ENCODE results near the gene INS. TPM values are rescaled to one million over a fixed set of nuclear protein-coding genes. Genes with fewer than 3 reads are reported as not detected.

INS gene
- total RNA-seq, 2 experiments from 2014 or later: not detected

DNA sequence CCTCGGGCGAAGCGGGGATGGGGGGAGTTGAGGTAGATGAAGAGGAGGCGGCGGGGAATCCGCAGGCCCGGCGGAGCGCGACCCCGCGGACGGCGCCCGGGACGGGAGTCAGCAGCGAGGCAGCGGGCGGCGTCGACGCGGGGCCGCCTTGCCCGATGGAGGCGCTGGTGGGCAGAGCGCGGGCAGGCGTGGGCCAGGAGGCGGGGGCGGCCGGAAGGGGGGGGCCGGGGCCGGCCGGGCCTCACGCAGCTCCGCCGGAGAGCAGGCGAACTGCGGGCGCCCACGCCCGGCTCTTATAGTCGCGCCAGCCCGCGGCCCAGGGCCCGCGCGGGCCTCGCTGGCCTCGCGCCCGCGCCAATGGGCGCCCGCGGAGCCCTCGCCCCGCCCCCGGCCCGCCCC lies 21.9 kb downstream of the INS start, which contains the start of gene IGF2:
Gene IGF2, minus strand, starts transcription at position 267 of the 399 bp plus-strand sequence. CDS start 3,866 bp downstream, outside the sequence.
- Histone ChIP-seq H3K4me1 (ENCODE audit: insufficient read depth, low read length) (peaks cover 19% of the 10 kb centered on the region), H3K27ac (ENCODE audit: low read depth in 1 of 2, low read length in 2 of 2) (no peak within 1 kb of the TSS), H3K27me3 (ENCODE audit: control insufficient read depth in 1 of 2, insufficient read depth in 2 of 2, low read length in 2 of 2) (peaks cover 48 to 76% of the 10 kb centered on the region in 2 experiments), H3K36me3 (ENCODE audit: insufficient read depth, low read length) (no peaks in the 10 kb centered on the region), H3K9me3 (ENCODE audit: control insufficient read depth in 1 of 2, insufficient read depth in 1 of 2, low read length in 2 of 2) (peaks cover 0 to 9% of the 10 kb centered on the region in 2 experiments), H3K4me3 (ENCODE audit: low read length) (peak within 1 kb of the TSS; percentile 26)
- intact Hi-C loops (cut with DNase I, micrococcal nuclease): no loop called here
- H3K27me3 Mint-ChIP-seq: peaks cover 65% of the 10 kb centered on the region
- peak within 1 kb of the TSS; percentile 77 for H3K4me3 Mint-ChIP-seq
- TF ChIP-seq, protein P1, sequence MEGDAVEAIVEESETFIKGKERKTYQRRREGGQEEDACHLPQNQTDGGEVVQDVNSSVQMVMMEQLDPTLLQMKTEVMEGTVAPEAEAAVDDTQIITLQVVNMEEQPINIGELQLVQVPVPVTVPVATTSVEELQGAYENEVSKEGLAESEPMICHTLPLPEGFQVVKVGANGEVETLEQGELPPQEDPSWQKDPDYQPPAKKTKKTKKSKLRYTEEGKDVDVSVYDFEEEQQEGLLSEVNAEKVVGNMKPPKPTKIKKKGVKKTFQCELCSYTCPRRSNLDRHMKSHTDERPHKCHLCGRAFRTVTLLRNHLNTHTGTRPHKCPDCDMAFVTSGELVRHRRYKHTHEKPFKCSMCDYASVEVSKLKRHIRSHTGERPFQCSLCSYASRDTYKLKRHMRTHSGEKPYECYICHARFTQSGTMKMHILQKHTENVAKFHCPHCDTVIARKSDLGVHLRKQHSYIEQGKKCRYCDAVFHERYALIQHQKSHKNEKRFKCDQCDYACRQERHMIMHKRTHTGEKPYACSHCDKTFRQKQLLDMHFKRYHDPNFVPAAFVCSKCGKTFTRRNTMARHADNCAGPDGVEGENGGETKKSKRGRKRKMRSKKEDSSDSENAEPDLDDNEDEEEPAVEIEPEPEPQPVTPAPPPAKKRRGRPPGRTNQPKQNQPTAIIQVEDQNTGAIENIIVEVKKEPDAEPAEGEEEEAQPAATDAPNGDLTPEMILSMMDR (IDR thresholded peaks at IDR 0.05): no peak
- H3K27ac Mint-ChIP-seq: no peak within 1 kb of the TSS
- ChIA-PET CTCF (interaction anchor here (1.5 kb wide), 1 partner anchor 13 kb away, joined by 8 read pairs; no protein-coding TSS in a partner anchor), POLR2A (no interaction called here)
- DNase-seq: peak in 1 of 14 experiments; percentile 35
- no peaks in the 10 kb centered on the region for H3K9me3 Mint-ChIP-seq
- peaks cover 18% of the 10 kb centered on the region for H3K4me1 Mint-ChIP-seq (ENCODE audit: low read depth)
- no peaks in the 10 kb centered on the region for H3K36me3 Mint-ChIP-seq (ENCODE audit: low read depth)
- peak; percentile 24 for ATAC-seq (ENCODE audit: poor library complexity)

DNA sequence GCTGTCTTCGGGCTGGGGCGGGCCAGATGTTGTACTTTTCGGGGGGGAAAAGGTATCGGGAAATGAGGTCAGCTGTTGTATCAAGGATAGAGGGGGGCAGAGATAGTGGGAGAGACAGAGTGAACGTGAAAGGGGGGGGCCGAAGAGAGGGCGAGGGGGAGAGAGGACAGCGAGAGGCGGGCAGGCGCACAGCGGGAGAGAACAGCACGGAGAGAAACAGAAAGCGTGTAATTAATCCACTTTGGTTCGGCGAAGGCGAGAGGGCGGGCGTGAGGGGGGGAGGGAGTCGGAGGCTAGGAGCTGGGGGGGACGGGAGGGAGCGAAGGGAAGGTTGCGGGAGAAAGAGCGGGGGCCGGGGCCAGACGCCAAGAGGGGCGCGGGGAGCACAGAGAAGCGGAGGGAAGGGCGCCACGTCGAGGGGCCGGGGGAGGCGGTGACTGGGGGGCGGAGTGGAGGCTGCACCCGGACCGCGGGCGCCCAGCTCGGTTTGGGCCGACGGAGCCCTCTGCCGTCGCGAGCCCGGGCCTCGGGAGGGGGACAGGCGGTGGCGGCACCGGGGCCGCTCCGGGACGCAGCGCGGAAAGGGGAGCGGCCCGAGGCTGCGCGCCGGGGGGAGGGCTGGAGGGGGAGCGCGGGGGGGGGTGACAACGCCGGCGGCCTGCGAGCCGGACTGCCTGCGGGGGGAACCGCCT lies 22.4 kb downstream of the INS start:
- Histone ChIP-seq H3K9me3 (ENCODE audit: control insufficient read depth in 1 of 2, insufficient read depth in 1 of 2, low read length in 2 of 2) (peaks cover 0 to 9% of the 10 kb centered on the region in 2 experiments), H3K27ac (ENCODE audit: low read depth in 1 of 2, low read length in 2 of 2) (no peak overlapping the region), H3K36me3 (ENCODE audit: insufficient read depth, low read length) (no peaks in the 10 kb centered on the region), H3K4me3 (ENCODE audit: low read length) (peak overlapping the region; percentile 26), H3K4me1 (ENCODE audit: insufficient read depth, low read length) (peaks cover 15% of the 10 kb centered on the region), H3K27me3 (ENCODE audit: control insufficient read depth in 1 of 2, insufficient read depth in 2 of 2, low read length in 2 of 2) (peaks cover 46 to 76% of the 10 kb centered on the region in 2 experiments)
- Mint-ChIP-seq H3K27ac (no peak overlapping the region), H3K27me3 (peaks cover 67% of the 10 kb centered on the region), H3K9me3 (no peaks in the 10 kb centered on the region), H3K4me1 (ENCODE audit: low read depth) (peaks cover 18% of the 10 kb centered on the region), H3K36me3 (ENCODE audit: low read depth) (no peaks in the 10 kb centered on the region), H3K4me3 (peak overlapping the region; percentile 77)
- TF ChIP-seq, protein P1 (IDR thresholded peaks at IDR 0.05): no peak
- POLR2A ChIA-PET: no interaction called here
- CTCF ChIA-PET: interaction anchor here (1.5 kb wide), 1 partner anchor 13 kb away, joined by 8 read pairs; no protein-coding TSS in a partner anchor
- DNase-seq: no peak
- peak; percentile 31 for ATAC-seq (ENCODE audit: poor library complexity)
- intact Hi-C loops (cut with DNase I, micrococcal nuclease): no loop called here

DNA sequence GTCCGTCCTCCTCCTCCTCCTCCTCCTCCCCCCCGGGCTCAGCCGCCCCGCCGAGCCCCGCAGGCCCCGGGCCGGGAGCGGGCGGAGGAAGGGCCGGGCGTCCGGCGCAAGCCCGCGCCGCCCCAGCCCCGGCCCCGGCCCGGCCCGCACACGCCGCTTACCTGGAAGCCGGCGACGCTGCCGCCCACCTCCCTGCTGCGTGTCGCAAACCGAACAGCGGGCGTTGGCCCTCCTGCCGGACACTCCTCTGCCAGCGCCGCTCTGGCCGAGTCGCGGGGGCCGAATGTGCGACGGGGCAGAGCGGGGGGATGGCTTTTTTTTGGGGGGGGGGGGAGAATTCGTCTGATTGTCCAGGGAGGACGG lies 23.0 kb downstream of the INS start:
- Histone ChIP-seq H3K9me3 (ENCODE audit: control insufficient read depth in 1 of 2, insufficient read depth in 1 of 2, low read length in 2 of 2) (peaks cover 0 to 9% of the 10 kb centered on the region in 2 experiments), H3K4me1 (ENCODE audit: insufficient read depth, low read length) (peaks cover 15% of the 10 kb centered on the region), H3K36me3 (ENCODE audit: insufficient read depth, low read length) (no peaks in the 10 kb centered on the region), H3K4me3 (ENCODE audit: low read length) (peak overlapping the region; percentile 26), H3K27ac (ENCODE audit: low read depth in 1 of 2, low read length in 2 of 2) (no peak overlapping the region), H3K27me3 (ENCODE audit: control insufficient read depth in 1 of 2, insufficient read depth in 2 of 2, low read length in 2 of 2) (peaks cover 50 to 77% of the 10 kb centered on the region in 2 experiments)
- peaks cover 17% of the 10 kb centered on the region for H3K4me1 Mint-ChIP-seq (ENCODE audit: low read depth)
- ChIA-PET POLR2A (no interaction called here), CTCF (interaction anchor here (1.5 kb wide), 1 partner anchor 14 kb away, joined by 8 read pairs; no protein-coding TSS in a partner anchor)
- no peaks in the 10 kb centered on the region for H3K36me3 Mint-ChIP-seq (ENCODE audit: low read depth)
- no peak for ATAC-seq (ENCODE audit: poor library complexity)
- no peak overlapping the region for H3K4me3 Mint-ChIP-seq
- DNase-seq: no peak
- intact Hi-C loops (cut with DNase I, micrococcal nuclease): no loop called here
- peaks cover 64% of the 10 kb centered on the region for H3K27me3 Mint-ChIP-seq
- TF ChIP-seq, protein P1 (IDR thresholded peaks at IDR 0.05): no peak
- H3K27ac Mint-ChIP-seq: no peak overlapping the region
- H3K9me3 Mint-ChIP-seq: no peaks in the 10 kb centered on the region
